NB4 (cell line): ENCODE data around the gene PDE4B.

Source experiments
- DNase-seq: peaks from one replicate; pipeline ENCODE4 v3.0.0; 2010; ENCODE audit warnings: low read depth
- H3K4me3 ChIP-seq: one replicate; pipeline ENCODE4 v1.5.1; 2011; ENCODE audit warnings: mild to moderate bottlenecking, low read depth, low read length, moderate library complexity
- MYC ChIP-seq: IDR thresholded peaks from 2 replicates; pipeline ENCODE4 v1.6.1; 2011; ENCODE audit warnings: low read depth, low read length
- POLR2A ChIP-seq: IDR thresholded peaks from 2 replicates; pipeline ENCODE4 v1.6.1; 2011; ENCODE audit warnings: mild to moderate bottlenecking; ENCODE audit not compliant: insufficient read length; ENCODE audit errors: extremely low read depth
- TF ChIP-seq, protein P1 (sequence below): IDR thresholded peaks from one replicate; pipeline ENCODE4 v1.5.1; 2012; ENCODE audit warnings: low read depth, low read length
- TF ChIP-seq, protein P2 (sequence below): IDR thresholded peaks from 2 replicates; pipeline ENCODE4 v1.6.1; 2011; ENCODE audit warnings: low read depth, low read length

PDE4B gene

DNA sequence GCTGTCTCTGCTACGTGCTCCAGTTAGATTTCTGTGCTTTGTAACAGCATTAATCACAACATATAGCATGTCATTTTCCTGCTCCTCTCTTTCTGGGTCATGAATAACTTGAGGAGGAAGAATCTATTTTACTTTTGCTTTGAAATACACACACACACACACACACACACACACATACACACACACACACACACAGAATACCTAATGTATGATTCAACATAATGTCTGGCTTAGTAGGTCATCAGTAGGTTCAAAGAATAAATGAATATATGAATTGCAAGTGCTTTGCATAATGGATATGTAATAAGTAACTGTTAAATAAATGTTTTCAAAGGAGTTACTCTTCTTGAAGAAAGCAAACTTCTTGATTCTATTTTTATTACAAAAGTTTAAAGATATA, 249.0 kb downstream of the PDE4B start:
- TF ChIP-seq, protein P1, sequence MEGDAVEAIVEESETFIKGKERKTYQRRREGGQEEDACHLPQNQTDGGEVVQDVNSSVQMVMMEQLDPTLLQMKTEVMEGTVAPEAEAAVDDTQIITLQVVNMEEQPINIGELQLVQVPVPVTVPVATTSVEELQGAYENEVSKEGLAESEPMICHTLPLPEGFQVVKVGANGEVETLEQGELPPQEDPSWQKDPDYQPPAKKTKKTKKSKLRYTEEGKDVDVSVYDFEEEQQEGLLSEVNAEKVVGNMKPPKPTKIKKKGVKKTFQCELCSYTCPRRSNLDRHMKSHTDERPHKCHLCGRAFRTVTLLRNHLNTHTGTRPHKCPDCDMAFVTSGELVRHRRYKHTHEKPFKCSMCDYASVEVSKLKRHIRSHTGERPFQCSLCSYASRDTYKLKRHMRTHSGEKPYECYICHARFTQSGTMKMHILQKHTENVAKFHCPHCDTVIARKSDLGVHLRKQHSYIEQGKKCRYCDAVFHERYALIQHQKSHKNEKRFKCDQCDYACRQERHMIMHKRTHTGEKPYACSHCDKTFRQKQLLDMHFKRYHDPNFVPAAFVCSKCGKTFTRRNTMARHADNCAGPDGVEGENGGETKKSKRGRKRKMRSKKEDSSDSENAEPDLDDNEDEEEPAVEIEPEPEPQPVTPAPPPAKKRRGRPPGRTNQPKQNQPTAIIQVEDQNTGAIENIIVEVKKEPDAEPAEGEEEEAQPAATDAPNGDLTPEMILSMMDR: no peak
- TF ChIP-seq MYC (no peak), POLR2A (no peak)
- TF ChIP-seq, protein P2, sequence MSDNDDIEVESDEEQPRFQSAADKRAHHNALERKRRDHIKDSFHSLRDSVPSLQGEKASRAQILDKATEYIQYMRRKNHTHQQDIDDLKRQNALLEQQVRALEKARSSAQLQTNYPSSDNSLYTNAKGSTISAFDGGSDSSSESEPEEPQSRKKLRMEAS: no peak
- DNase-seq: no peak

DNA sequence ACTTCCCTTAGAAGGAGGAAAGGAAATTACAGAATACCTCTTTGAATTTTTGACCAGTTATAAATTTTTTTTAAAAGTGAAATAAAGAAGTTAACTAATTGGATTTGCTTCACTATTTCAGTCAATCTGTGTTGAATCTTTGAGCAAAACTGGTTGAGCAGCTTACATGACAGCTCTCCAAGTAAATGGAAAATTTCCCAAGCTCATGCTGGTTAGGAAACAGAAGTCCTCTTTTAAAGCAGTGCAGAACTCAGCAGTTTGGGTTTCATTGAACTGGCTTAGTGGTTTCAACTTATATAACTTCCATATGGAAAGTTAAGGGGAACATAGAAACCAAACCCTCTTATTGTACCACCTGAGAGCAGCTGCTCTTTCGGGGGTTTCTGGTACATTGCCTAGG, 250.5 kb downstream of the PDE4B start:
- no peak for DNase-seq
- no peak for TF ChIP-seq MYC
- no peak overlapping the region for H3K4me3 ChIP-seq

More for the DNA sequence above, 249.0 kb downstream of the PDE4B start:
- no peak overlapping the region for H3K4me3 ChIP-seq

DNA sequence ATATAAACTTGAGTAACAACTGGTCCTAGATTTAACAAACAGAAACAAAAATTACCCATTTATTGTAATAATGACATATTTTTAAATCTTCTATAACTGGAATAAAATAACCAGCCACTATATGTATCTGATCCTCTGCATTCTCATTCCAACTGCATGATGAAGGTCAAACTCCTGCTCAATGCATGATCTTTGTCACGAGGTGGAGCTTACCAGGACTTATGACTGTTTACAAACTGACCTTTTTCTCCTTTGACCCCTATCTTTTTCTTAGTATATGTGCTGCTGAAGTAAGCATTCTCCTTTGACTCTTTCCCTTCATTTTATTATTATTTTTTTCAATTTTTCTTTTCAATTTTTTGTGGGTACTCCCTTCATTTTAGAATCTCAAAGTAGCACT, 252.2 kb downstream of the PDE4B start:
- TF ChIP-seq, protein P2: no peak
- TF ChIP-seq MYC: no peak
- TF ChIP-seq POLR2A: no peak
- TF ChIP-seq, protein P1: no peak
- no peak for DNase-seq
- H3K4me3 ChIP-seq: no peak overlapping the region

DNA sequence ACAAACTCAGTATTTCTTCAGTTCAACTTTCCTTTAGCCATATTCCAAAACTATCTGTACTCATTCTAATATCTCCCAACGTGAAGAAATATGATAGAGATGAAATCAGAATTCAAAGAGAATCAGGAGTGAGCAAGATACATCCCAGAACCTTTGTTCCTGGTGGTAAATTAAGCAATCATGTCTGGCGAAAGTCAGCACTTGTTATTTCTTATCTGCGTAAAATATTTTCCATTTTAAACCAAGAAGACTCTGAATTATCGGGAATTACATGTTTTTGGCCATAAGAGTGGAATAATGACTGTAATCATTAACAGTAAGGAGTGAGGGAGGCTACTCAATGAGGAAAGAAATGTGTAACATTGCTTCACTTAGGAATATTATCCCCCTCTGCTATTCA, 253.7 kb downstream of the PDE4B start:
- H3K4me3 ChIP-seq: no peak overlapping the region
- TF ChIP-seq, protein P2: no peak
- no peak for TF ChIP-seq POLR2A
- no peak for TF ChIP-seq MYC
- TF ChIP-seq, protein P1: no peak

DNA sequence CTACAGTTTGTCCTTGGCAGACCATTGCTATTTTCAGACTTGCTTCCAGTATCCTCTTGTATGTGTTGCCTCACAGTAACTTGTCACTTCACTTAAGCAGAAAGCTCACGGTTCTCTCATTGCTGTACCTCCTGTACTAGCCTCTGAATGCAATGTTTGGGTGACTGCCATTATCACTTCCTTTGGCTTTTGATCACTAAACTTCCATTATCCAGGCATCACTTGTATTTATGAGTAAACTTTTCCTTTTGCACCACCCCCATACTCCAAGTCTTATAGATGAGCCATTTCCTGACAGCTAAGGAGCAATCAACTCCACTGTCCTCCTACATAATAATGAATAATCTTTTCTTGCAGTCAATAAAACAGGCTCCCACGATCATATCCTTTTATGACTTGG, 255.3 kb downstream of the PDE4B start:
- no peak overlapping the region for H3K4me3 ChIP-seq
- DNase-seq: no peak

More for the DNA sequence above, 253.7 kb downstream of the PDE4B start:
- no peak for DNase-seq

DNA sequence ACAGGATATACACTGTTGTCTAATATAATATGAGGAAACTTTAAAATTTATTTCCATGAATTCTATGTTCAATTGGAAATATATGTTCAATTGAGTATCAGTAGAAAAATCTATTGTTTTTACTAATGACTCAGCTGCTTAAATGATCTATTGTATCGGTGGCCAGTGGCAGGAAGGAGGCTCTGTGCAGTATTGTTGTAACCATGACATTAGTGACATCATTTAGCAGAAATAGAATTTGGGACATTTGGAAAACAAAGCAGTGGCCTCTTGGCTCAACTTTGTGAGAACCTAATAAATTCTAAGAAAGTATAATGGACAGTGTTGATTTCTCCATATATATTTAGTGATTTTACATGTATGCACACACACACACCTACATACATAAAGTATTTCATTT, 257.4 kb downstream of the PDE4B start:
- TF ChIP-seq, protein P2: no peak
- TF ChIP-seq POLR2A: no peak
- TF ChIP-seq, protein P1: no peak
- TF ChIP-seq MYC: no peak
- H3K4me3 ChIP-seq: no peak overlapping the region
- no peak for DNase-seq

More for the DNA sequence above, 255.3 kb downstream of the PDE4B start:
- TF ChIP-seq POLR2A: no peak
- no peak for TF ChIP-seq MYC

DNA sequence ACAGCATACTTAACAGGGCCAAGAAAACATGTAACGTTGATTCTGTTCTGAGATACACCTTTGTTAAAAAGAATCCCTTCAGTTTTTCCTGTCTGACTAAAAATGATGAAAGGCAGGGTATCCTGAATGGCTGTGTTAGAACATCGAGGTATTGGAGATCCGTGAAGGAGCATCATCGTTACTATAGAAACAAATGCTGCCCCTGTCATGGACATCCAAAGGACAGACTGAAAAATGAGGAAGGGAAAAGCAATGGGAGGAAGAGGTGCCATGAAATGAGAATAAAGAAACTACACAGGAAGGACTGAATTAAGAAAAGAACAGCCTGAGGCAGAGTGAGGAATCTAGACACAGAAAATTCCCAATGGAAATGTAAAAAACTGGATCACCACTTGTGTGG, 257.9 kb downstream of the PDE4B start:
- no peak overlapping the region for H3K4me3 ChIP-seq
- TF ChIP-seq MYC: no peak
- no peak for TF ChIP-seq POLR2A
- TF ChIP-seq, protein P1: no peak
- TF ChIP-seq, protein P2: no peak
- DNase-seq: no peak
